ENCODE data around the gene GDPGP1. TPM values are rescaled to one million over a fixed set of nuclear protein-coding genes. Genes with fewer than 3 reads are reported as not detected.
"Not testable (repeated sequence)": the region's sequence is repeated elsewhere in the genome, so short reads cannot be mapped to it uniquely, and the experiment has no call there.

The GDPGP1 gene
- total and polyA plus RNA-seq, 5 experiments from 2014 or later: 0.50 to 12.4 (median 2.2) TPM

- DNase-seq (no peak), ATAC-seq (peak; percentile 16 to 33)
- Mint-ChIP-seq H3K4me1 (peaks cover 11 to 23% (median 19%) of the 10 kb centered on the region in 4 donors), H3K9me3 (no peaks in the 10 kb centered on the region), H3K27ac (peak overlapping the region; percentile 26 to 87 (median 69)), H3K4me3 (peak overlapping the region; percentile 65 to 83 (median 74)), H3K36me3 (no peaks in the 10 kb centered on the region), H3K27me3 (no peaks in the 10 kb centered on the region)
- POLR2A ChIA-PET: interaction anchor here (0.7 to 2.5 kb wide), 7 partner anchors 8 to 24 kb away, joined by 3 to 17 read pairs (median 5); partner anchors contain the start of genes CIB1, GDPGP1 and NGRN
Measured at GRCh38 chr15:90248789-90249202, 14.8 kb downstream of the GDPGP1 start.

- no peaks in the 10 kb centered on the region for H3K27me3 Mint-ChIP-seq
- DNase-seq (peak in 9 of 10 donors; percentile 37 to 85 (median 61)), ATAC-seq (peak; percentile 84 to 86)
- peaks cover 11 to 23% (median 19%) of the 10 kb centered on the region in 4 donors for H3K4me1 Mint-ChIP-seq
- H3K9me3 Mint-ChIP-seq: no peaks in the 10 kb centered on the region
- peak within 1 kb of the TSS; percentile 67 to 83 (median 75) for H3K4me3 Mint-ChIP-seq
- H3K36me3 Mint-ChIP-seq: no peaks in the 10 kb centered on the region
- H3K27ac Mint-ChIP-seq: peak within 1 kb of the TSS; percentile 26 to 87 (median 79)
- POLR2A ChIA-PET: interaction anchor here (0.7 to 2.5 kb wide), 7 partner anchors 9 to 24 kb away, joined by 3 to 17 read pairs (median 5); partner anchors contain the start of genes CIB1, GDPGP1 and NGRN
Measured at GRCh38 chr15:90249203-90249863, 15.3 kb downstream of the GDPGP1 start, which contains the start of gene TTLL13. TSS of gene TTLL13 (plus strand) at chr15:90249556. CDS start at chr15:90250631, 1,075 bp downstream.

DNA sequence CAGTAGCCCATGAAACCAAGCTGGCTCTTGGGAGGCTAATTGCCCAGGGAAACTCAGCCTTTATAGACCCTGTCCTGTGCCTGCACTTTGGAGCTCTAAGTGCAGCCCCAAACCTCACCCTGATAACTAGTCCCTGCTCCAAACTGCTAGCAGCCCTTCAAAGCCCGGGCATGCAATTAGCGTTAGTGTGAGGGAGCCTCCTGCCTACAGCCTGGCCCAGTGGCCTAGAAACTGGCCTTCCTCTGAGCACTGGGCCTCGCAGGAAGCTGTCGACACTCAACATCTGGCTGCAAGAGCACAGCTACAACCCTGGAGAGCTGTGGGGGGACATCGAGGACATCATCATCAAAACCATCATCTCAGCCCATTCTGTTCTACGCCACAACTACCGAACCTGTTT lies 23.8 kb downstream of the GDPGP1 start:
- H3K4me3 Mint-ChIP-seq: peak overlapping the region in 1 of 10 donors; percentile 12
- DNase-seq (no peak), ATAC-seq (no peak)
- peak overlapping the region in 1 of 10 donors; percentile 74 for H3K27ac Mint-ChIP-seq
- POLR2A ChIA-PET: interaction anchor here (0.5 kb wide), 1 partner anchor 20 kb away, joined by 6 read pairs; no protein-coding TSS in a partner anchor
- no peaks in the 10 kb centered on the region for H3K9me3 Mint-ChIP-seq
- H3K27me3 Mint-ChIP-seq: peaks cover 0 to 9% (median 0%) of the 10 kb centered on the region in 5 donors
- H3K4me1 Mint-ChIP-seq: peaks cover 0 to 3% (median under 1%) of the 10 kb centered on the region in 4 donors
- H3K36me3 Mint-ChIP-seq: no peaks in the 10 kb centered on the region

- DNase-seq (no peak), ATAC-seq (no peak)
- no peaks in the 10 kb centered on the region for H3K9me3 Mint-ChIP-seq
- H3K27ac Mint-ChIP-seq: no peak overlapping the region
- POLR2A ChIA-PET: no interaction called here
- peaks cover 0 to 11% (median 6%) of the 10 kb centered on the region in 4 donors for H3K4me1 Mint-ChIP-seq
- no peak overlapping the region for H3K4me3 Mint-ChIP-seq
- H3K27me3 Mint-ChIP-seq: peaks cover 0 to 9% (median 0%) of the 10 kb centered on the region in 5 donors
- no peaks in the 10 kb centered on the region for H3K36me3 Mint-ChIP-seq
Measured at GRCh38 chr15:90259524-90259923, 25.5 kb downstream of the GDPGP1 start.

DNA sequence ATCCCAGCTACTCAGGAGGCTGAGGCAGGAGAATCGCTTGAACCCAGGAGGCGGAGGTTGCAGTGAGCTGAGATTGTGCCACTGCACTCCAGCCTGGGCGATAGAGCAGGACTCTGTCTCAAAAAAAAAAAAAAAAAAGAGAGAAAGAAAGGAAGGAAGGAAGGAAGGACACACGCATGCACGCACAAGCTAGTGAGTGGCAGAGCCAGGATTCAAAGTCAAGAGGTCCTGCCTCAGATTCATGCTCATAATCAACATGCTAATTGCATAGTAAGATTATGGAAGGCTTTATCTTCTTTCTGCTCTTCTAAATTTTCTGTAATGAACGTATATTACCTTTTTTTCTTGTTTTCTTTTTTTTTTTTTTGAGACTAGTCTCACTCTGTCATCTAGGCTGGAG lies 26.7 kb downstream of the GDPGP1 start:
- H3K27me3 Mint-ChIP-seq, H3K4me3 Mint-ChIP-seq, H3K36me3 Mint-ChIP-seq, ATAC-seq, H3K9me3 Mint-ChIP-seq, DNase-seq: not testable (repeated sequence)
- POLR2A ChIA-PET: interaction anchor here (2.3 to 2.8 kb wide), 2 partner anchors 12 to 27 kb away, joined by 6 to 17 read pairs; partner anchors contain the start of genes CIB1 and GDPGP1
- peaks cover 10 to 18% (median 14%) of the 10 kb centered on the region in 4 donors for H3K4me1 Mint-ChIP-seq
- peak overlapping the region in 1 of 10 donors; percentile 70 for H3K27ac Mint-ChIP-seq

DNA sequence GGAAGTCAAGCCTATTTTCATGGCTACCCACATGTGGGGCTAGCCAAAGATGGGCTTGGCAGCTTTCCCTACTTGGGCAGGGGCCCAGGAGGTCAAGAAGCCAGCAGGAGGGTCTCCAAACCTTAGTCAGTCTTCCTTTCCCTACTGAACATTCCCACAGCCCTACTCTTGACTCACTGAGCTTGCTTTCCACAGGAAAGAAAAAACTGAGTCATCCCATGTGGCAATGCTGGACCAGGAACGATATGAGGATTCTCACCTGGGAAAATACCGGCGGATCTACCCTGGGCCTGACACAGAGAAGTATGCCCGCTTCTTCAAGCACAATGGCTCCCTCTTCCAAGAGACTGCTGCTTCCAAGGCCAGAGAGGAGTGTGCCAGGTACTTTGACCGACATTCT lies 27.8 kb downstream of the GDPGP1 start:
- Mint-ChIP-seq H3K9me3 (no peaks in the 10 kb centered on the region), H3K27ac (peak overlapping the region in 1 of 10 donors; percentile 24)
- POLR2A ChIA-PET: interaction anchor here (0.5 to 2.8 kb wide), 6 partner anchors 13 to 672 kb away, joined by 3 to 17 read pairs (median 4); partner anchors contain the start of genes CIB1 and GDPGP1

DNA sequence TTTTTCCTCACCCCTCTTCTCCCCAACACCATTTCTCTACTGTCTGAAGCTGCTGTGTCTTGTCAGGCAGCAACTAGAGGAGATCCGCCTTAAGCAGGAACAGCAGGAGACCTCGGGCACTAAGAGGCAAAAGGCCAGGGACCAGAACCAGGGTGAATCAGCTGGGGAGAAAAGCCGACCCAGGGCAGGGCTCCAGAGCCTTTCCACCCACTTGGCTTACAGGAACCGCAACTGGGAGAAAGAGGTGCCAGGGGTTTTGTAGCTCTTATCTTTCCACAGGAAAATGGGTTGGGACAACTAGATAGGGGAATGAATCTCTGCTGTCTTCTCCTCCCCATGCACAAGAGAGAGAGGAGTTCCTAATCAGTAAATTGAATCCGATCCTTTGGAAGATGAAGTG lies 28.4 kb downstream of the GDPGP1 start:
- DNase-seq (no peak), ATAC-seq (no peak)
- H3K36me3 Mint-ChIP-seq: peaks cover 0 to 10% (median 0%) of the 10 kb centered on the region in 3 donors
- H3K4me3 Mint-ChIP-seq: peak overlapping the region in 3 of 10 donors; percentile 28 to 45 (median 28)
- POLR2A ChIA-PET: interaction anchor here (0.5 to 2.8 kb wide), 6 partner anchors 11 to 666 kb away, joined by 3 to 17 read pairs (median 4); partner anchors contain the start of genes CIB1 and GDPGP1
- H3K27me3 Mint-ChIP-seq: no peaks in the 10 kb centered on the region
- H3K9me3 Mint-ChIP-seq: no peaks in the 10 kb centered on the region
- peak overlapping the region in 6 of 10 donors; percentile 11 to 73 (median 38) for H3K27ac Mint-ChIP-seq
- H3K4me1 Mint-ChIP-seq: peaks cover 11 to 29% (median 28%) of the 10 kb centered on the region in 4 donors

More for the DNA sequence above, 27.8 kb downstream of the GDPGP1 start:
- Mint-ChIP-seq H3K36me3 (peaks cover 0 to 4% (median 0%) of the 10 kb centered on the region in 3 donors), H3K4me3 (no peak overlapping the region), H3K4me1 (peaks cover 14 to 26% (median 22%) of the 10 kb centered on the region in 4 donors), H3K27me3 (no peaks in the 10 kb centered on the region)
- no peak for DNase-seq
- ATAC-seq: no peak

DNA sequence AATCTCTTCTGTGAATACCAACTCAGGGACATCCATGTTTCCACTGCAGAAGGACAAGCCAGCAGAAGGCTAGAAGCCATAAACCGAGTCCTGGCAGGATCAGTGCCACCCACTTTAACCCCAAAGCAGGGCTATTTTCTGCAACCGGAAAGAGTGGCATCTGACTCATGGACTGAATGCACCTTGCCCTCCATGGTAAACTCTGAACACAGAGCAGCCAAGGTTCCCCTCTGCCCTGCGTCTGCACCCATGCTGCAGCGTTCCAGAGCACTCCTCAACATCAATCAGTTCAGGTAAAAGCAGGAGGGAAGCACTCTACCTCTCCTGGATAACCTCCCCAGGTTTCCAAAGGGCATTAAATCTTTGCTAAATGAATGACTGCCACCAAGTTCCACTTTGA lies 30.7 kb downstream of the GDPGP1 start:
- no peak for DNase-seq
- POLR2A ChIA-PET: interaction anchor here (2.5 kb wide), 1 partner anchor 31 kb away, joined by 36 read pairs; the partner anchor contains the start of genes CIB1 and GDPGP1
- H3K27ac Mint-ChIP-seq: peak overlapping the region; percentile 96 to 99 (median 99)
- no peaks in the 10 kb centered on the region for H3K27me3 Mint-ChIP-seq
- ATAC-seq: no peak
- peak overlapping the region; percentile 95 to 98 (median 97) for H3K4me3 Mint-ChIP-seq
- H3K36me3 Mint-ChIP-seq: peaks cover 0 to 27% (median 6%) of the 10 kb centered on the region in 3 donors
- H3K9me3 Mint-ChIP-seq: no peaks in the 10 kb centered on the region
- H3K4me1 Mint-ChIP-seq: peaks cover 19 to 48% (median 48%) of the 10 kb centered on the region in 4 donors

- H3K27me3 Mint-ChIP-seq: no peaks in the 10 kb centered on the region
- peaks cover 0 to 35% (median 9%) of the 10 kb centered on the region in 3 donors for H3K36me3 Mint-ChIP-seq
- POLR2A ChIA-PET: interaction anchor here (0.5 to 2.5 kb wide), 11 partner anchors 16 to 634 kb away, joined by 3 to 36 read pairs (median 4); partner anchors contain the start of genes CIB1, GDPGP1, SEMA4B and TTLL13
- peaks cover 25 to 56% (median 55%) of the 10 kb centered on the region in 4 donors for H3K4me1 Mint-ChIP-seq
- peak within 1 kb of the TSS; percentile 96 to 99 (median 99) for H3K27ac Mint-ChIP-seq
- DNase-seq (peak; percentile 78 to 97 (median 92)), ATAC-seq (peak; percentile 87 to 89)
- no peaks in the 10 kb centered on the region for H3K9me3 Mint-ChIP-seq
- peak within 1 kb of the TSS; percentile 95 to 98 (median 97) for H3K4me3 Mint-ChIP-seq
Measured at GRCh38 chr15:90265271-90266060, 31.5 kb downstream of the GDPGP1 start, which contains the start of gene NGRN. TSS of gene NGRN (plus strand) at chr15:90265672. CDS start at chr15:90265713, 41 bp downstream.

- peak; percentile 15 to 40 for ATAC-seq
- H3K9me3 Mint-ChIP-seq: no peaks in the 10 kb centered on the region
- peak overlapping the region; percentile 96 to 99 (median 99) for H3K27ac Mint-ChIP-seq
- peaks cover 28 to 61% (median 61%) of the 10 kb centered on the region in 4 donors for H3K4me1 Mint-ChIP-seq
- peaks cover 0 to 41% (median 10%) of the 10 kb centered on the region in 3 donors for H3K36me3 Mint-ChIP-seq
- POLR2A ChIA-PET: interaction anchor here (0.5 to 2.5 kb wide), 11 partner anchors 17 to 634 kb away, joined by 3 to 36 read pairs (median 4); partner anchors contain the start of genes CIB1, GDPGP1, SEMA4B and TTLL13
- DNase-seq: peak in 5 of 10 donors; percentile 7 to 69 (median 36)
- peak overlapping the region; percentile 95 to 98 (median 97) for H3K4me3 Mint-ChIP-seq
- no peaks in the 10 kb centered on the region for H3K27me3 Mint-ChIP-seq
Measured at GRCh38 chr15:90266061-90266431, 32.0 kb downstream of the GDPGP1 start.

DNA sequence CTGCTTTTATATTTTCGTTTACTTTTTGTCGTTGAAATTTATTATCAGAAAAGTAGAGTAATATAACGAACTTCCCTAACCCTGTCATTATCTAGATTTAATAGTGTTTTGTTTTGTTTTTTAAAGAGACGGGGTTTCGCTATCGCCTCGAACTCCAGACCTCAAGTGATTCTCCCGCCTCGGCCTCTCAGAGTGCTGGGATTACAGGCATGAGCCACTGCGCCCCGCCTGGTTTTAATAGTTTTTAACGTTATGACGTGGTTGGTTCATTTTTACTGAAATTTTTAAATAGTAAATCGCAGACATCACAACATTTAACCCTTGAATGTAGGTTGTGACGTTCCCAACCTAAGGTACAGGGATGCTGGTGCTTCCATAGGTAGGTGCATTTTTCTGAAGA lies 32.5 kb downstream of the GDPGP1 start:
- peak in 1 of 10 donors; percentile 9 for DNase-seq
- POLR2A ChIA-PET: interaction anchor here (0.7 to 2.7 kb wide), 7 partner anchors 17 to 216 kb away, joined by 3 to 36 read pairs (median 12); partner anchors contain the start of genes CIB1, GDPGP1, SEMA4B and TTLL13
- Mint-ChIP-seq H3K36me3 (peaks cover 0 to 45% (median 12%) of the 10 kb centered on the region in 3 donors), H3K4me1 (peaks cover 32 to 66% (median 65%) of the 10 kb centered on the region in 4 donors), H3K27ac (peak overlapping the region; percentile 96 to 99 (median 99)), H3K9me3 (no peaks in the 10 kb centered on the region), H3K4me3 (peak overlapping the region; percentile 95 to 98 (median 97)), H3K27me3 (no peaks in the 10 kb centered on the region)
- no peak for ATAC-seq
